WERI-Rb-1 (cell line): ENCODE measurements around the gene IP6K2.
"Not testable (repeated sequence)": the region's sequence is repeated elsewhere in the genome, so short reads cannot be mapped to it uniquely, and the experiment has no call there.

Experiments used
- DNase-seq: peaks from one replicate; pipeline ENCODE4 v3.0.0-alpha.2; 2020
- H3K27ac ChIP-seq: fragments of 250-450 bp; sonication (Bioruptor Pico); 2 replicates; pipeline ENCODE4 v1.5.1; 2020; ENCODE audit warnings: mild to moderate bottlenecking, moderate library complexity
- H3K27me3 ChIP-seq: fragments of 250-450 bp; sonication (Bioruptor Pico); 2 replicates; pipeline ENCODE4 v1.5.1; 2021; ENCODE audit warnings: mild to moderate bottlenecking, low read depth, moderate library complexity; ENCODE audit not compliant: insufficient read depth, severe bottlenecking
- H3K36me3 ChIP-seq: fragments of 250-450 bp; sonication (Bioruptor Pico); 2 replicates; pipeline ENCODE4 v1.5.1; 2020; ENCODE audit warnings: mild to moderate bottlenecking, moderate library complexity
- H3K4me3 ChIP-seq: 2 replicates; pipeline ENCODE4 v1.5.1; 2011; ENCODE audit warnings: low read depth, mild to moderate bottlenecking, control low read depth, low read length
- H3K9me3 ChIP-seq: fragments of 250-450 bp; sonication (Bioruptor Pico); 2 replicates; pipeline ENCODE4 v1.5.1; 2021; ENCODE audit warnings: mild to moderate bottlenecking, moderate library complexity; ENCODE audit not compliant: severe bottlenecking
- CTCF ChIP-seq: IDR thresholded peaks from 2 replicates; pipeline ENCODE4 v1.5.1; 2011; ENCODE audit warnings: low read depth, mild to moderate bottlenecking, control low read depth, inconsistent platforms, low read length

IP6K2 gene, protein sequence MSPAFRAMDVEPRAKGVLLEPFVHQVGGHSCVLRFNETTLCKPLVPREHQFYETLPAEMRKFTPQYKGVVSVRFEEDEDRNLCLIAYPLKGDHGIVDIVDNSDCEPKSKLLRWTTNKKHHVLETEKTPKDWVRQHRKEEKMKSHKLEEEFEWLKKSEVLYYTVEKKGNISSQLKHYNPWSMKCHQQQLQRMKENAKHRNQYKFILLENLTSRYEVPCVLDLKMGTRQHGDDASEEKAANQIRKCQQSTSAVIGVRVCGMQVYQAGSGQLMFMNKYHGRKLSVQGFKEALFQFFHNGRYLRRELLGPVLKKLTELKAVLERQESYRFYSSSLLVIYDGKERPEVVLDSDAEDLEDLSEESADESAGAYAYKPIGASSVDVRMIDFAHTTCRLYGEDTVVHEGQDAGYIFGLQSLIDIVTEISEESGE

DNA sequence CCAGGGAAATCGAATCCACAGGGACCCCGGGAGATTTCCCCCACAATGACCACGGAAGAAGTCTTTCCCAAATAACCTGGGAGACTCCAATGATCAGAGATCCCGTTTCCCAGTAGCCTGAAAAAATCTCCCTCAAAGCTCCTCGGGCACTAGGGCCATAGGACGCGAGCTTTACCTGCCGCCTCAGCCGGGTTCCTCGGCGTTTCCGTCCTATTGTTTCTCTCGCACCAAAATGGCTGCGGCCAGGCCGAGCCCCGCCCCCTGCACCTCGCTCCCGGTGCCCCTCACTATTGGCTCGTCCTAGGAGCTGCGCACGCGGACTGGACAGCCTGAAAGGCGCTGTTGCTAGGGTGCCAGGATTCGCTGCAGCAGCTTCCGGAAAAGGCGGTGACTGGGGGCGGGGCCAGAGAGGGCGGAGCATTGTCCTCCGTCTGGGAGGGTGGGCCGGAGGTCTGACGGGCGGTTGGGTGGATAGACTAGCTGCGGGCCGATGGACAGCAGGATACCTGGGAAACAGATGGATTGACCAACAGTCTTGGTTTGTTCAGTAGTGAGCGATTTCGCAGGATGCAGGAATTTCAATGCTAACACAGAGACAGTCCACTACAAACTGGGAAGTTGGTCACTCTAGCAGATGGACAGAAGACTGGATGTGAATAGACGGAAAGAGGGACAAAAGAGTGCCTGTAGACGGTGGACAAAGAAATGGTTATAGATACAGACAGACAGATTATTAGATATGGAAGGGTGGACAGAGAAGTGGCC, at the start of gene IP6K2:
IP6K2 (minus strand) TSS at position 240 of the 765 bp plus-strand sequence. CDS start 21,930 bp downstream, outside the sequence.
- peak within 1 kb of the TSS; percentile 98 for H3K27ac ChIP-seq
- peaks cover 45% of the 10 kb centered on the region for H3K36me3 ChIP-seq
- H3K27me3 ChIP-seq = no peaks in the 10 kb centered on the region
- H3K4me3 ChIP-seq = peak within 1 kb of the TSS; percentile 99
- H3K9me3 ChIP-seq = no peaks in the 10 kb centered on the region
- no peak for TF ChIP-seq CTCF
- peak; percentile 99 for DNase-seq

DNA sequence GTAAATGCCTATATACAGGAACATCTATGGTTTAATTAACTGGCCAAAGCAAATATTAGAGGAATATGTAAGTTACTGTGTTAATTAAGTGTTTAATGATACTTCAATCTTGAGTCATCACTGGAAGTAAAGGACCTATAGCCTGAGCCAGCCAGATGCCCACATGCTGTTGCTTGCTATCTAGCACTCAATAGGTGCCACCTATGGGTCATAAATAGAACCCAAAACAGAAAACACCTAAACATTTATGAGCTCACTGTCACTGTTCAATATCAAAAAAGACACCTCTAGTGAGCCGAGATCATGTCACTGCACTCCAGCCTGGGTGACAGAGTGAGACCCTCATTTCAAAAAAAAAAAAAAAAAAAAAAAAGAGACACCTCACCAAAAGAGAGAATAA, 48.4 kb upstream of the IP6K2 start:
- no peaks in the 10 kb centered on the region for H3K27me3 ChIP-seq
- H3K36me3 ChIP-seq = peaks cover 17% of the 10 kb centered on the region
- no peak overlapping the region for H3K4me3 ChIP-seq
- H3K27ac ChIP-seq = no peak overlapping the region
- no peaks in the 10 kb centered on the region for H3K9me3 ChIP-seq
- TF ChIP-seq CTCF = peak; percentile 29
- DNase-seq = peak; percentile 14

DNA sequence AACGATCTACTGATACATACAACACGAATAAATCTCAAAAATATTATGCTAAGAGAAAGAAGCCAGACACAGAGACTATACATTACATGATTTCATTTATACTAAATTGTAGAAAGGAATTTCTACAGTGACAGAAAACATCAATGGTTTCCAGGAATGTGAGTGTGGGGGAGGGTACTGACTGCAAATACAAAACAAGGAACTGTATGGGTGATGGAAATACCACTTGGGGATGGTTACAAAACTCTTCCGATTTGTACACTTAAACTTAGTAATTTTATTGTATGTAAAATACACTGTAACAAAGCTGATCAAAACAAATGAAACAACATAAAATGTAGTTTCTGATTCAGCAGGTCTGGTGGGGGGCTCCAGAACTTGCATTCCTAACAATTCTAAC, 45.8 kb upstream of the IP6K2 start:
- Histone ChIP-seq H3K9me3 (no peaks in the 10 kb centered on the region), H3K27me3 (no peaks in the 10 kb centered on the region), H3K36me3 (peaks cover 13% of the 10 kb centered on the region), H3K4me3 (no peak overlapping the region), H3K27ac (no peak overlapping the region)
- DNase-seq = no peak
- no peak for TF ChIP-seq CTCF

DNA sequence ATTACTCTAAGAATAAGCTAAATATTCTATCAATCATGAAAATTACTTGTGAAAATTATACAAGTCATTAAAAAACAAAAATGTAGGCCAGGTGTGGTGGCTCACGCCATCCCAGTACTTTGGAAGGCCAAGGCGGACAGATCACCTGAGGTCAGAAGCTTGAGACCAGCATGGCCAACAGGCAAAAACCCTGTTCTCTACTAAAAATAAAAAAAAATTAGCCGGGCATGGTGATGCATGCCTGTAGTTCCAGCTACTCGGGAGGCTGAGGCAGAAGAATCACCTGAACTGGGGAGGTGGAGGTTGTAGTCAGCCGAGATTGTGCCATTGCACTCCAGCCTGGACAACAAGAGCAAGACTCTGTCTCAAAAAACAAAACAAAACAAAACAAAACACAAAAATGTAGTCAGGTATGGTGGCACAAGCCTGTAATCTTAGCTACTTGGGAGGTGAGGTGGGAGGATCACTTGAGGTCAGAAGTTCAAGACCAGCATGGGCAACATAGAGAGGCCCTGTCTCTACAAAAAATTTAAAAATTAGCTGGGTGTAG, 43.0 kb upstream of the IP6K2 start:
- not testable (repeated sequence) for H3K9me3 ChIP-seq, H3K27ac ChIP-seq, H3K27me3 ChIP-seq, H3K4me3 ChIP-seq, DNase-seq
- peaks cover 11% of the 10 kb centered on the region for H3K36me3 ChIP-seq

DNA sequence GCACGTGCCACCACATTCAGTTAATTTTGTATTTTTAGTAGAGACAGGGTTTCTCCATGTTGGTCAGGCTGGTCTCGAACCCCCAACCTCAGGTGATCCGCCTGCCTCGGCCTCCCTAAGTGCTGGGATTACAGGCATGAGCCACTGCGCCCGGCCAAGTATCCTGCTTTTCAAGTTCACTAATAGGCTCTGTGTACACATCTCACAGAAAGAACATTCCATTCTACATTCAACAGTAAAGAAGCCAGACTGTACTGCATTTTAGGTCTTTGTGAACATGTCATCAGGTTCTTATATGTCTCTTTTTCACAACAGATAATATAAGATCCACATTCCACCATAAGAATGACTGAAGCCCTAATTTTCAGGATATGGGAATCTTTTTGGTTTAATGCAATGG, 42.5 kb upstream of the IP6K2 start:
- not testable (repeated sequence) for DNase-seq, H3K36me3 ChIP-seq, H3K4me3 ChIP-seq, H3K27ac ChIP-seq, H3K9me3 ChIP-seq, H3K27me3 ChIP-seq

DNA sequence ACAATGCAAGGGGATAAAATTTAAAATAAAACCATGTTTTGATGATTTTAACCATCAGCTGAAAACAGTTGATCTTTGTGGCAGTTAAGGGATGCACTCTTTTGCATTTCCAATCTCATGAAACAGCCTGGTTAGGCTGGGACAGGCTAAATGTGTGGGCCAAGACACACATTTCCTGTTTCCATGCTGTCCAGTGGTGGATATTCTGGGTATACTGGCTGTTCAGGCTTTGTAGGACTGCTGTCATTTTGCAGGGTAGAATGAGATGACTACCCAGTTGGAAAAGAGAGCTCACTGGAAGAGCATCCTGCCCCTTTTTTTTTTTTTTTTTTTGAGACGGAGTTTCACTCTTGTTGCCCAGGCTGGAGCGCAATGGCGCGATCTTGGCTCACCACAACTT, 42.0 kb upstream of the IP6K2 start:
- Histone ChIP-seq H3K36me3 (peaks cover 6% of the 10 kb centered on the region), H3K27ac (no peak overlapping the region), H3K9me3 (no peaks in the 10 kb centered on the region), H3K4me3 (no peak overlapping the region), H3K27me3 (no peaks in the 10 kb centered on the region)
- no peak for DNase-seq
- no peak for TF ChIP-seq CTCF
